Hepatocyte (in vitro differentiated cells): Measurements from ENCODE around the gene EHD1.

ENCODE experiments used
- CTCF ChIP-seq: fragments of 200-600 bp; sonication (generic); IDR thresholded peaks from 2 replicates; pipeline ENCODE4 v1.5.1; 2016; ENCODE audit warnings: antibody characterized with exemption, mild to moderate bottlenecking; ENCODE audit not compliant: poor library complexity
- EZH2 ChIP-seq: fragments of 200-600 bp; sonication (generic); IDR thresholded peaks from 2 replicates; pipeline ENCODE4 v1.6.1; 2016; ENCODE audit warnings: antibody characterized with exemption, mild to moderate bottlenecking, borderline replicate concordance
- EZH2phosphoT487 ChIP-seq: fragments of 200-600 bp; sonication (generic); IDR thresholded peaks from one replicate; pipeline ENCODE4 v1.6.1; 2018; ENCODE audit warnings: antibody characterized with exemption, mild to moderate bottlenecking, low read depth, moderate library complexity; ENCODE audit not compliant: unreplicated experiment, severe bottlenecking

DNA sequence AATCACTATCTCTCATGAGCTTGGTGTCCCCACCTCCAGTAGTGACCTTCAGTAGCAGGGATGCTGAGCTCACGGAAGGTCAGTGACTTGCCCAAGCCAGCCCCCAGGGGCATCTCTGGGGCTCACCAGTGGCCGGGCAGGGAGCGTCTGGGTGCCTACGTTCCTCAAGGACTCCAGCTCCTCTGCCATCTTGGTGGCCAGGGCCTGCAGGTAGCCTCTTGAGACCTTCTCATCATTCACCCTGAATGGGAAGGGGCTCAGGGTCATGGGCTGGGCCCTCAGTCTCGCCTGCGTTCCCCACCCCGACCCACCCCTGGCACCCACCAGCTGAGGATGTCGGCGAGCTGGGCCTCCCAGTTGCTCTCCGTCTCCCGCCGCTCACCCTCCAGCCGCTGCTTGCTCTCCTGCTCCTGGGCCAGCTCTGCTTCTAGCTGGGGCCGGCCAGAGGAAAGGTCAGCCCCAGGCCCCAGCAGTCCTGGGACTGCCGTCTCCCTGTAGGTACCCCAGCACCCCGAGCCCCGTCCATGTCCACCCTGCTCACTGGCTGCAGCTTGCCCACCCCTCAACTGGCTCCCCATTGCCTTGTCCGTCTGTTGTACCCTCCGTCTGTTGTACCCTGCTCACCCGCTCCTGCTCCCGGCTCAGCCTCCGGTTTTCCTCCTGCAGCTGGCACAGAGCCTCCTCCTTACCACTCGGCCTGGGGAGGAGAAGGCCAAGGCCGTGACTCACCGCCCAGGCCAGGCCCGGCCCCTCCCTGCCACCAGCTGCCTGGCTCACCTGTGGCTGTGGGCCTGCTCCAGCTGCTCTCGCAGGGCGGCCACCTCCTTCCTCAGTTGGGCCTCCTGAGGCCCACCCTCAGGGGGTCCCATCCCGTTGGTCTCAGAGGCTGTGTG is 43.5 kb downstream of the EHD1 start:
- TF ChIP-seq EZH2phosphoT487 (no peak), CTCF (no peak), EZH2 (no peak)
